ENCODE measurements around the gene ABCC1.

GRCh38 chr16:16102738-16103137 lies 153.3 kb downstream of the ABCC1 start:
- TF ChIP-seq CTCF (IDR thresholded peaks at IDR 0.05) (no peak), POLR2A (IDR thresholded peaks at IDR 0.05) (no peak)
